Effector CD8-positive, alpha-beta T cell (primary cell): ENCODE measurements around the gene OPN1MW2.
"Not testable (repeated sequence)": the region's sequence is repeated elsewhere in the genome, so short reads cannot be mapped to it uniquely, and the experiment has no call there.

Source experiments
- DNase-seq: peaks from one replicate; lab custom pipeline; 2025; lab: John Stamatoyannopoulos, UW

The OPN1MW2 gene

DNA sequence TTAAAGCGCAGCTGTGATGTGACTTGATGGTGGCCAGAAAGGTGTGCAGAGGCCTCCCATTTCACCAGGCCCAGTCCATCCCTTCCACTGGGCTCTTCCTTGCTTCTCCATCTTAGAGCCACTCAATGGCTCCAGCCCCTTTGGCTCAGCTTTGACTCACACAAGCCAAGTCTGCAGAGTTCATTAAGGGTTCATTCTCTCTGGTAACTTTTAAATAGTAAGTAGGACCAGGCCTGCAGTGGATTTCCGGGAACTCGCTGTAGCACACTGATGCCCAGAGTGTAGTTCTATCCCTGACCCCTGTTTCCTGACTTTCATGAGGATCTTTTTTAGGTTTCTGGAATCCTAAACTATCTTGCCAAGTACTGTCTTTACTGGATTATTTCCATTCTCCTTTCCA lies 49.7 kb downstream of the OPN1MW2 start:
- DNase-seq = not testable (repeated sequence)
